ENCODE measurements around the gene DOCK6. TPM values are rescaled to one million over a fixed set of nuclear protein-coding genes. Genes with fewer than 3 reads are reported as not detected.

The DOCK6 gene
- total RNA-seq, 1 donor from 2014 or later: 43.6 TPM

DNA sequence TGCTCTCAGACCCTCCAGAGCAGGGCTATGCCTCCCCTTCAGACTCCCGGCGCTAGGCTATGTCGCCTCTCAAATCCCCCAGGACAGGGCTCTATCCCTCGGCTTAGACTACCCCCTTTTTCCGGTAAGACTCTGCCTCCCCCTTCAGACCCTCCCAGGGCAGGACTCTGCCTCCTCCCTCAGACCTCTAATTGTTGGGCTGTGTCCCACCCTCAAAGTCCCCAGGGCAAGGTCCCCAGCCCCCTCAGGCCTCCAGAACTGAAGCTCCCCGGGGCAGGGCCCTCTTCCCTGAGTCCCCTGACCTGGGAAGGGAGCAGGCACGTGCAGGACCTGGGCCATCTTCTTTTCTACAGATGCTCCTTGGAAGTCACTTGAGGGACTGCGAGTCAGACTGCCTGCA is 68.2 kb downstream of the DOCK6 start:
- Mint-ChIP-seq H3K4me3 (no peak overlapping the region), H3K9me3 (no peaks in the 10 kb centered on the region), H3K27me3 (no peaks in the 10 kb centered on the region), H3K27ac (no peak overlapping the region), H3K36me3 (peaks cover 3% of the 10 kb centered on the region), H3K4me1 (ENCODE audit: unreplicated experiment) (peaks cover 5% of the 10 kb centered on the region)
- DNase-seq (ENCODE audit: extremely low spot score, unreplicated experiment): no peak
- TF ChIP-seq CTCF (conservative IDR thresholded peaks at IDR 0.05): no peak

GRCh38 chr19:11192957-11193939 is 69.1 kb downstream of the DOCK6 start:
- Mint-ChIP-seq H3K4me3 (no peak overlapping the region), H3K4me1 (ENCODE audit: unreplicated experiment) (peaks cover 5% of the 10 kb centered on the region)

DNA sequence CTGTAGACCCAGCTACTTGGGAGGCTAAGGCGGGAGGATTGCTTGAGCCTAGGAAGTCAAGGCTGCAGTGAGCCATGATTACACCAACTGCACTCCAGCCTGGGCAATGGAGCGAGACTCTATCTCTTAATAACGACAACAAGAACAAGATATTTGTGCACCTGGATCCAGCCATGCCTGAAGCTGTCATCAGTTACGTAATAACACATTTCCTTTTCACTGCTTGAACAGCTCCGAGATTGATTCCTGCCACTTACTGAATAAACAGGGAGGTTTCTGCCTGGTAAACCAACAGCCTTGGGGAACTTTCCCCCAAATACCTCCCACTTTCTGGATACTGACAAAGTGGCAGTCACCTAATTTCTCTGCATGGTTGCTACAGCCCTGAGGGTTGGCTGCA is 70.4 kb downstream of the DOCK6 start:
- TF ChIP-seq CTCF (conservative IDR thresholded peaks at IDR 0.05): no peak
- H3K4me3 Mint-ChIP-seq: no peak overlapping the region
- no peaks in the 10 kb centered on the region for H3K9me3 Mint-ChIP-seq
- H3K4me1 Mint-ChIP-seq (ENCODE audit: unreplicated experiment): peaks cover 5% of the 10 kb centered on the region
- H3K27me3 Mint-ChIP-seq: no peaks in the 10 kb centered on the region
- DNase-seq (ENCODE audit: extremely low spot score, unreplicated experiment): no peak
- H3K27ac Mint-ChIP-seq: no peak overlapping the region
- peaks cover 8% of the 10 kb centered on the region for H3K36me3 Mint-ChIP-seq

More at GRCh38 chr19:11192957-11193939, 69.1 kb downstream of the DOCK6 start:
- H3K27me3 Mint-ChIP-seq: no peaks in the 10 kb centered on the region
- no peaks in the 10 kb centered on the region for H3K9me3 Mint-ChIP-seq
- no peak for TF ChIP-seq CTCF (conservative IDR thresholded peaks at IDR 0.05)
- no peak for DNase-seq (ENCODE audit: extremely low spot score, unreplicated experiment)
- no peak overlapping the region for H3K27ac Mint-ChIP-seq
- H3K36me3 Mint-ChIP-seq: peaks cover 3% of the 10 kb centered on the region

DNA sequence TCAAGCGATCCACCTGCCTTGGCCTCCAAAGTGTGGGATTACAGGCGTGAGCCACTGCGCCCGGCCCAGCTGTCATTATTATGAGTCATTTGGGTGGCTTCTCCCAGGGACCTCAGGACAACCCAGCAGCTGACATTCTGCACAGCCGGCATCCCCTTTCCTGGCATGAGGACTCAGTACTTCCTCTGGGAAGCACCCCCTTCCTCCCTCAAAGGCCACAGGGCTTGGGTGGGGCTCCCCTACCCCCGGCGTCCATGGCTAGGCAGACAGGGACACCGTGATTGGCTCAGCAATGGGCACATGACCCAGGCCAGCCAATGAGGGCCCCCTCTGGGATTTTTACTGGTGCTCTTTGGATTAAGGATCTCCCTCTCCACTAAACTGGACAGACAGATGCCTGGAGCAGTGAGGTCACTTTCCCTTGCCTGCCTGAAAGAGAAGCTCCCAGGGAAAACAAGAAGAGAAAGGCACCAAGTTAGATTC is 71.0 kb downstream of the DOCK6 start:
- Mint-ChIP-seq H3K4me1 (ENCODE audit: unreplicated experiment) (peaks cover 5% of the 10 kb centered on the region), H3K9me3 (no peaks in the 10 kb centered on the region), H3K4me3 (no peak overlapping the region), H3K27ac (no peak overlapping the region), H3K27me3 (no peaks in the 10 kb centered on the region), H3K36me3 (peaks cover 8% of the 10 kb centered on the region)
- no peak for DNase-seq (ENCODE audit: extremely low spot score, unreplicated experiment)
- no peak for TF ChIP-seq CTCF (conservative IDR thresholded peaks at IDR 0.05)

DNA sequence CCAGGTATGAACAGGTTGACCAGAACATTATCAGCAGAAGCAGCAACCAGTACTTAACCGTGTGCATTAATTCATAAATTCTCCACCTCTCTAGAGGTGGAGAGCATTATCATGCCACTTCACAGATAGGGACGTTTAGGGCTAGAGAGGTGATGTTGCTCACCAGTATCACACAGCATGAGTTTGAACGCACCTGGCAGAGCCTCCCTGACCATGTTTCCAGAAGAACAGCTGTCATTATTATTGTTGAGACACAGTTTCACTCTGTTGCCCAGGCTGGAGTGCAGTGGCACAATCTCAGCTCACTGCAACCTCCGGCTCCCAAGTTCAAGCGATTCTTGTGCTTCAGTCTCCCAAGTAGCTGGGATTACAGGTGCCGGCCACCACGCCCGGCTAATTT is 71.8 kb downstream of the DOCK6 start:
- Mint-ChIP-seq H3K4me1 (ENCODE audit: unreplicated experiment) (peaks cover 2% of the 10 kb centered on the region), H3K36me3 (peaks cover 5% of the 10 kb centered on the region), H3K4me3 (no peak overlapping the region), H3K27me3 (no peaks in the 10 kb centered on the region), H3K27ac (no peak overlapping the region), H3K9me3 (no peaks in the 10 kb centered on the region)
- DNase-seq (ENCODE audit: extremely low spot score, unreplicated experiment): no peak
- no peak for TF ChIP-seq CTCF (conservative IDR thresholded peaks at IDR 0.05)

Measured in type B pancreatic cell (in vitro differentiated cells).